T47D (cell line): ENCODE measurements around the gene SEMA4D.

Experiments
- DNase-seq, 2 experiments: peaks; one replicate each; pipeline versions ENCODE4 v3.0.0 to v3.0.0-alpha.2; 2011 to 2012; ENCODE audit warnings: low read depth in 1 of 2, low spot score in 1 of 2
- JUND ChIP-seq: IDR thresholded peaks from 2 replicates; pipeline ENCODE4 v1.6.1; 2012; ENCODE audit warnings: low read depth
- in situ Hi-C: cut with HindIII; loops from 2 replicates; pipeline ENCODE4 v1.10.0; 2016; ENCODE audit warnings: low sequenced_read_pairs, low pct_unique_long_range_greater_than_20kb

Gene SEMA4D

DNA sequence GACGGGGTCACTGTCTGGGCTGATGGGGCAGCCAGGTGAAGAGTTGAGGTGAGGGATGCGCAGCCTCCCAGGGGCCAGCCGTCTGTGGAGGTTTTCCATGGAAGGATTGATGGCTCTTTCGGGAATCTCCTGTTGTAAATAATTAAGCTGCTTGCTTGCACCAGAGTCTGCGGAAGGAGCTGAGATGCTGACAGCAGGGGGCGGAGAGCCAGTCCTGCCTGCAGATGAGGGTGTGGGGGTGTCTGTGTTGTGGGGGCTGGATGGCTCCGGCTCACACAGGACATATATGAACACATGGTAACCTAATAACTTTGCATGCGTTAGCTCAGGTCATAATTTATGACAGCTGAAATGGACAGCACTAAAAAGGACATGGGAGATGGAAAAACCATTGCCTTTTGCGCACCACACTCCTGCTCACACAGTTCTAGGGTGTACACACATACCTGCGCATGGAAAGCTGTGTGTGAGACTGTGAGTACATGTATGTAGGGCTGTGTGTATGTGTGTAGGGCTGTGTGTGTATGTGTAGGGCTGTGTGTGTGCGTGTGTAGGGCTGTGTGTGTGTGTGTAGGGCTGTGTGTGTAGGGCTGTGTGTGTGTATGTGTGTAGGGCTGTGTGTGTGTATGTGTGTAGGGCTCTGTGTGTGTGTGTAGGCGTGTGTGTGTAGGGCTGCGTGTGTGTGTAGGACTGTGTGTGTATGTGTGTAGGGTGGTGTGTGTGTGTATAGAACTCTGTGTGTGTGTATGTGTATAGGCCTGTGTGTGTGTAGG, 36.8 kb upstream of the SEMA4D start:
- in situ Hi-C loops = no loop called here
- no peak for TF ChIP-seq JUND
- no peak for DNase-seq

GRCh38 chr9:89533411-89534095, 35.6 kb upstream of the SEMA4D start:
- no peak for TF ChIP-seq JUND
- in situ Hi-C loops = no loop called here
- DNase-seq = no peak

DNA sequence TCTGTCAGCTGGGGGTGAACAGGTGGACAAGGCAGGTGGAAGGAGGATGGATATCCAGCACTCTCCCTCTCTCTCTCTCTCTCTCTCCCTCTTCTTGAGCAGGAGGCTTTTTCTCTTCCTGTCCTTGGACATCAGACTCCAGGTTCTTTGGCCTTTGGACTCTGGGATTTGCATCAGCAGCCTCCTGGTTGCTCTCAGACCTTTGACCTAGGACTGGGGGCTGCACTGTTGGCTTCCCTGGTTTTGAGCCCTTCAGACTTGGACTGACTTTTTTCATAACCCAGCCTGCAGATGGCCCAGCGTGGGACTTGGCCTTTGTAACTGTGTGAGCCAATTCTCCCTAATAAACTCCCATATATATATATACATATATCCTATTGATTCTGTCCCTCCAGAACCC, 35.0 kb upstream of the SEMA4D start:
- in situ Hi-C loops = no loop called here
- DNase-seq = no peak
- no peak for TF ChIP-seq JUND

DNA sequence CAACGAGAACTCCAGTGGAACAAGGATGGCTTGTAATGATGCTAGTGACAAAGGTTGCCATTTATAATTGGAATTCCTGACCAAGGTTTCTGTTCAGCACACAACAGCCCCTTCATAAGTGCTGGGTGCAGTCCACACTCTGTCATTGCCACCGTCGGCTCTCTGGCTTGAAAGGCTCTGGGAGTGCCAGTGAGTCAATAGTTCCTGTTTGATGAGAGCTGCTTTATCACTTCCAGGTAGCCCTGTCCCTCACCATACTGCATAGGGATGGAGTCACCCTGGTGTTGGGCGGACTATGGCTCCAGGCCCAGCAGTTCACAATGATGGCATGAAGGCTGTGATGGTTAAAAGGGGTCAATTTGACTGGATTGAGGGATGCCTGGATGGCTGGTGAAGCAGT, 34.6 kb upstream of the SEMA4D start:
- no peak for DNase-seq
- TF ChIP-seq JUND = no peak
- in situ Hi-C loops = no loop called here

DNA sequence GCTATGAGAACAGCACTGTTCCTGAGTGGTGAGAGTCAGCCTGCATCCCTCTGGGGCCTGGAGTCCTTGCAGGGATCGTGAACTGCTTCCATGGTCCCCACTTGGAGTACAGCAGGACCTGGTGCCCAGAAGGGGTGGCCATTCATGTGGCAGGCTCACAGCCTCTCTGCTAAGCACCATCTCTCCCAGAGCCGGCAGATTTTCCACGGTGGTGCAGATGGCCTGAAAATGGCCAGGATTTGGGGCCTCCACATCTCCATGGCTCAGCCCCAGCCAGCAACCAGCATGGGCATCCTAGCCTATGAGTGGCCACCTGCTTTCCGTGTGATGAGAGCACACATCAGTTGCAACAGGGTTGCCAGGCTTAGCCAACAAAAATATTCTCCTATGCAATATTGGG, 33.9 kb upstream of the SEMA4D start:
- no peak for TF ChIP-seq JUND
- DNase-seq = no peak
- in situ Hi-C loops = no loop called here

DNA sequence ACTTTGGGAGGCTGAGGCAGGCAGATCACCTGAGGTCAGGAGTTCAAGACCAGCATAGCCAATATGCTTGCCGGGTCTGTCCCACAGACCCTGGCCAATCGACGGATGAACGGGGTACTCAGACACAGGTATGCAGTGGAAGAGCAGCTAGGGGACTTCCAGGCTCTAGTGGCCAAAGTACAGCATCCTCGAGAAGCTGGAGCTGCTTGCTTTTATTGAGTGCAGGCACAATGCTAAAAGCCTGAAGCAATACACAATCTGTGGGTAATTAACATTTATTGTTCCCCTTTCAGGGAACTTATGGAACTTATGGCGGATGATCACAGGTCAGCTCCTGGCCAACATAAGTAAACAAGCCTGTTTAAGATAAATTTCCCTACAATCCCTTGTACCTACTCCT, 32.8 kb upstream of the SEMA4D start:
- no peak for TF ChIP-seq JUND
- in situ Hi-C loops = no loop called here
- no peak for DNase-seq

- TF ChIP-seq JUND = no peak
- no peak for DNase-seq
- in situ Hi-C loops = no loop called here
Observed at GRCh38 chr9:89529243-89530035, 31.5 kb upstream of the SEMA4D start.

GRCh38 chr9:89528540-89528939, 30.6 kb upstream of the SEMA4D start:
- no peak for TF ChIP-seq JUND
- peak in 1 of 2 experiments; percentile 52 for DNase-seq
- in situ Hi-C loops = no loop called here

- in situ Hi-C loops = no loop called here
- DNase-seq = no peak
- TF ChIP-seq JUND = no peak
Observed at GRCh38 chr9:89528131-89528530, 30.2 kb upstream of the SEMA4D start.

DNA sequence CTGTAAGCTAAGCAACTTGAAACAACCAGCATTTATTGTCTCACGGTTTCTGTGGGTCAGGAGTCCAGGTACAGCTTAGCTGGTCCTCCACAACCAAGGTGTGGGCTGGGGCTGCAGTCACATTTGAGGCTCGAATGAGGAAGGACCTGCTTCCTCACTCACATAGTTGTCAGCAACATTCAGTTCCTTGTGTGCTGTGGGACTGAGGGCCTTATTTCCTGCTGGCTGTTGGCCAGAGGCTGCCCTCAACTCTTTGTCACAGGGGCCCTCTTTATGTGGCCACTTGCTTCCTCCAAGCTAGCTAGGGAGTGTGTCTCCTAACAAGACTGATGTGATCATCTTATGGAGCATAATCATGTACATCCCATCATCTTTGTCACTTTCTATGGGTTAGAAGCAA, 29.2 kb upstream of the SEMA4D start:
- in situ Hi-C loops = no loop called here

DNA sequence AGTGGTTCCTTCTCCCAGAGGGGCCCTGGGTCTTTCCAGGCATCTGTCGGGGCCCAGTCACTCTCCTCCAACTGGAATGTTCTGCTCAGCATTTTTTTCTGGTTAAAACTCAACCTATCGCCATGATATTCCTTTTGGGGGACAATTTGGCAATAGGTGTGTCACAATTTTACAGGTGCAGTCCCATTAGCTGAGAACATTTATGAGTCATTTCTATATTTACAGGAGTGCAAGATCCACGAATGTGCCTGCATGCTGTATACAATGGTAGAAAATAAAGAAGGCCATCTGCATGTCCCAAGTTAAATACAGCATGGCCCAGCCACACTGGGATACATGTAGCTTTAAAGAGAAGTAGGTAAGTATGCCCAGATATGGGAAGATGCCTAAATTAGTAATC, 28.8 kb upstream of the SEMA4D start:
- in situ Hi-C loops = no loop called here
- no peak for DNase-seq

More for the DNA sequence above, 29.2 kb upstream of the SEMA4D start:
- DNase-seq = no peak
- no peak for TF ChIP-seq JUND

DNA sequence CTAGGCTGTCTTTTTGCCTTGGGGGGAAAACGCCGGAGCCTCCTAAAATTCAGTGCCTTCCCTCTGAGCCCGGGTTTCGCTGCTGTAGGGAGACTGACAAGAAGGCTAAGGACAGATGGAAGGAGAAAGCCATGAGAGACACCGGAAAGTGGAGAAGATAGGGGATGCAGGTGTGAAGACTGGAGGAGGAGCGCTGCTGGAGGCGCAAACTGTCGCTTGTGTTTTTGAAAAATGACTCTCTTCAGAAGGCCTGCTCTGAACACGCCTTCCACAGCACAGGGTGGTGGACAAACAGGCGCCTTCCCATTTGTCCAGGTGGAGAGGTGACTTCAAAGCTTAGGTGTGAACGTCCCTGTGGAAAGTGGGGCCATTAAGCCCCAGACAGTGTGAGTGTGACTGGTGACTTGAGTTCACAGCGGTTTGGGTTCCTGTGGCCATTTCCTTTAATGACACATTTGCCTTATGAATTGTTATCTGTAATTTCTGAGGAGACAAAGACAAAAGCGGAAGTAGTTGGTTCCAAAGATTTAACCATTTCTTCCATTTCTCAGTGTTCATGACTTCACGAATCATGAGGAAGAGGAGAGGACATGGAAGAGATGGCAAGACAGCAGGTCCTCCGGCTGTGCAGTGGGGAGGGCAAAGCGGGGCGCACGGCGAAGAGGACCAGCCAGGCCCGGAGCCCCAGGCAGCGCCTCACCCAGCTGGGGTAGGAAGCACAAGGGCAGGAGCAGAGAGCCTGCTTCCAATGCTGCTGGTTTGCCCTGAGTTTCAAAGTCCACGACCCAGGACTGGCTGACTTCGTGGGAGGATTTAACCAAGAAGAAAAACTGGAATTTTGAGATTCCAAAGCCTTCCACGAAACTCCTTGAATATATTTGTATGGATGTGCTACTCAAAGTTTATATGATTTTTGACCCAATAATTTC, 27.8 kb upstream of the SEMA4D start:
- peak in 1 of 2 experiments; percentile 65 for DNase-seq
- in situ Hi-C loops = no loop called here
- TF ChIP-seq JUND = no peak

More for the DNA sequence above, 28.8 kb upstream of the SEMA4D start:
- no peak for TF ChIP-seq JUND
